Measurements from ENCODE around the gene ATP2B2. TPM values are rescaled to one million over a fixed set of nuclear protein-coding genes. Genes with fewer than 3 reads are reported as not detected.

ATP2B2 gene
- polyA plus RNA-seq, 2 of the 4 experiments (the other 2 are of a cell fraction) = 0.03 to 0.04 TPM

GRCh38 chr3:10286133-10286524, 219.3 kb downstream of the ATP2B2 start:
- POLR2A ChIA-PET = no interaction called here
- Histone ChIP-seq H3K4me2 (no peak overlapping the region), H3K4me1 (no peaks in the 10 kb centered on the region), H3K9me3 (no peaks in the 10 kb centered on the region), H3K27ac (no peak overlapping the region), H3K4me3 (no peak overlapping the region)
- DNase-seq (ENCODE audit: low read depth in 1 of 2, low spot score in 1 of 2) = no peak
- CTCF ChIA-PET = interaction anchor here (0.8 to 2.7 kb wide), 22 partner anchors 10 to 459 kb away, joined by 3 to 25 read pairs (median 5); partner anchors contain the start of genes BRK1 and CRELD1
- TF ChIP-seq, protein P1, sequence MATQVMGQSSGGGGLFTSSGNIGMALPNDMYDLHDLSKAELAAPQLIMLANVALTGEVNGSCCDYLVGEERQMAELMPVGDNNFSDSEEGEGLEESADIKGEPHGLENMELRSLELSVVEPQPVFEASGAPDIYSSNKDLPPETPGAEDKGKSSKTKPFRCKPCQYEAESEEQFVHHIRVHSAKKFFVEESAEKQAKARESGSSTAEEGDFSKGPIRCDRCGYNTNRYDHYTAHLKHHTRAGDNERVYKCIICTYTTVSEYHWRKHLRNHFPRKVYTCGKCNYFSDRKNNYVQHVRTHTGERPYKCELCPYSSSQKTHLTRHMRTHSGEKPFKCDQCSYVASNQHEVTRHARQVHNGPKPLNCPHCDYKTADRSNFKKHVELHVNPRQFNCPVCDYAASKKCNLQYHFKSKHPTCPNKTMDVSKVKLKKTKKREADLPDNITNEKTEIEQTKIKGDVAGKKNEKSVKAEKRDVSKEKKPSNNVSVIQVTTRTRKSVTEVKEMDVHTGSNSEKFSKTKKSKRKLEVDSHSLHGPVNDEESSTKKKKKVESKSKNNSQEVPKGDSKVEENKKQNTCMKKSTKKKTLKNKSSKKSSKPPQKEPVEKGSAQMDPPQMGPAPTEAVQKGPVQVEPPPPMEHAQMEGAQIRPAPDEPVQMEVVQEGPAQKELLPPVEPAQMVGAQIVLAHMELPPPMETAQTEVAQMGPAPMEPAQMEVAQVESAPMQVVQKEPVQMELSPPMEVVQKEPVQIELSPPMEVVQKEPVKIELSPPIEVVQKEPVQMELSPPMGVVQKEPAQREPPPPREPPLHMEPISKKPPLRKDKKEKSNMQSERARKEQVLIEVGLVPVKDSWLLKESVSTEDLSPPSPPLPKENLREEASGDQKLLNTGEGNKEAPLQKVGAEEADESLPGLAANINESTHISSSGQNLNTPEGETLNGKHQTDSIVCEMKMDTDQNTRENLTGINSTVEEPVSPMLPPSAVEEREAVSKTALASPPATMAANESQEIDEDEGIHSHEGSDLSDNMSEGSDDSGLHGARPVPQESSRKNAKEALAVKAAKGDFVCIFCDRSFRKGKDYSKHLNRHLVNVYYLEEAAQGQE (IDR thresholded peaks at IDR 0.05) = no peak
- 90% methylated on average over 5 of the region's 5 CpGs for WGBS (ENCODE audit: missing lambda C conversion rate)
- no peak for ATAC-seq
- no peak for FAIRE-seq

DNA sequence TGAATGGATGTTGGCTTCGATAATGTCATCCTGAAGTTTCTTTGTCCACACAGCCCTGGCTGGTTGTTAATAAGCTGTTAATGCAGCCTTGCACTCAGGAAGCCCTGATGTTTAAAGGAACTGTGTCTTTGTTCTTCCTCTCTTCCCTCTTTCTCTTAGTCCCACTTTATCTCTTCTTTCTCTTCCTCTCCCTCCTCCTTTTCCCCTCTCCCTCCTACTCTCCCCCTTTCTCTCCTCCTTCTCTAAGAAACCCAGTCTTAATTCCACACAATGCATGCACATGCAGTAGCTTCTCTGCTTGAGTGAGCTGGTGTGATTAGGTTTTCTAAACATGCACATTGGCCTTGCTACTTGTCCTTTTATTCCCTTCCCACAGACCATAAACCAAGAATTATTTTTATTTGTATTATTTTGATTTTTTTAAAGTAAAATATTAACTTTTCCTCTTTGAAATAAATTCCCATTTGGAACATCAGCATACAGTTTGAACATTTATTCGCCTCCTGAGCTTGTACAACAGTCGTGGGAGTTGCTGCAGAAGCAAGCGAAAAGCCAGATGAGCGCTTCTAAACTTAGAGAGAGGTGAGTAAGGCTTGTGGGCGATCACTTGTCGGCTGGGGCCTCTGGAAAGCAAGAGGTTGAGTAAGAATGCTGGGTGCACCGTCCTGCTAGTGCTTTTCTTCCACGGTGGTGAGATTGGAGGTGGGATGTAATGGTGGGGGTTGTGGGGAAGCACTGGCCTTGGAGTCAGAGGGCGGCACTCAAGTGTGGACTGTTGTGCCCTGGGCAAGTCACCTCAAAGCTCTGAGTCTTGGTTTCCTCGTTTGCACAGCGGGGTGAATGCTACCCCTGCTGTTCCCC, 219.9 kb downstream of the ATP2B2 start:
- FAIRE-seq = no peak
- H3K4me3 ChIP-seq = no peak overlapping the region
- no peak overlapping the region for H3K4me2 ChIP-seq
- ChIA-PET POLR2A (no interaction called here), CTCF (interaction anchor here (0.9 to 2.7 kb wide), 16 partner anchors 8 to 459 kb away, joined by 3 to 25 read pairs (median 6); partner anchors contain the start of genes BRK1 and CRELD1)
- H3K9me3 ChIP-seq = no peaks in the 10 kb centered on the region
- WGBS (ENCODE audit: missing lambda C conversion rate) = 91% methylated on average over 12 of the region's 12 CpGs
- H3K27ac ChIP-seq = no peak overlapping the region
- no peak for ATAC-seq
- no peak for DNase-seq (ENCODE audit: low read depth in 1 of 2, low spot score in 1 of 2)
- H3K4me1 ChIP-seq = no peaks in the 10 kb centered on the region
- TF ChIP-seq ZFP36 (IDR thresholded peaks at IDR 0.05; ENCODE audit: borderline replicate concordance, partially characterized antibody) = no peak
- no peak for TF ChIP-seq BCL3 (IDR thresholded peaks at IDR 0.05)
- no peak for TF ChIP-seq JUNB (IDR thresholded peaks at IDR 0.05)
- no peak for TF ChIP-seq RFX5 (IDR thresholded peaks at IDR 0.05)
- TF ChIP-seq EP300 (IDR thresholded peaks at IDR 0.05) = no peak
- TF ChIP-seq CBX2 (IDR thresholded peaks at IDR 0.05; ENCODE audit: borderline replicate concordance, low read depth) = no peak
- TF ChIP-seq, protein P2, sequence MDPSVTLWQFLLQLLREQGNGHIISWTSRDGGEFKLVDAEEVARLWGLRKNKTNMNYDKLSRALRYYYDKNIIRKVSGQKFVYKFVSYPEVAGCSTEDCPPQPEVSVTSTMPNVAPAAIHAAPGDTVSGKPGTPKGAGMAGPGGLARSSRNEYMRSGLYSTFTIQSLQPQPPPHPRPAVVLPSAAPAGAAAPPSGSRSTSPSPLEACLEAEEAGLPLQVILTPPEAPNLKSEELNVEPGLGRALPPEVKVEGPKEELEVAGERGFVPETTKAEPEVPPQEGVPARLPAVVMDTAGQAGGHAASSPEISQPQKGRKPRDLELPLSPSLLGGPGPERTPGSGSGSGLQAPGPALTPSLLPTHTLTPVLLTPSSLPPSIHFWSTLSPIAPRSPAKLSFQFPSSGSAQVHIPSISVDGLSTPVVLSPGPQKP (IDR thresholded peaks at IDR 0.05; ENCODE audit: low read depth, low read length) = no peak
- no peak for TF ChIP-seq PHF8 (IDR thresholded peaks at IDR 0.05; ENCODE audit: borderline replicate concordance, low read depth)
- no peak for TF ChIP-seq ZC3H11A (IDR thresholded peaks at IDR 0.05)
- TF ChIP-seq HOXB13 (CRISPR knock-in tag; IDR thresholded peaks at IDR 0.05; ENCODE audit: low read depth) = no peak
- no peak for TF ChIP-seq ZNF302 (CRISPR knock-in tag; IDR thresholded peaks at IDR 0.05)
- no peak for TF ChIP-seq KDM5A (IDR thresholded peaks at IDR 0.05)
- no peak for TF ChIP-seq TFCP2L1 (CRISPR knock-in tag; IDR thresholded peaks at IDR 0.05)
- TF ChIP-seq CHD2 (IDR thresholded peaks at IDR 0.05; ENCODE audit: low read length, partially characterized antibody) = no peak
- TF ChIP-seq POLR2A (IDR thresholded peaks at IDR 0.05; ENCODE audit: low read length) = no peak
- TF ChIP-seq, protein P3, sequence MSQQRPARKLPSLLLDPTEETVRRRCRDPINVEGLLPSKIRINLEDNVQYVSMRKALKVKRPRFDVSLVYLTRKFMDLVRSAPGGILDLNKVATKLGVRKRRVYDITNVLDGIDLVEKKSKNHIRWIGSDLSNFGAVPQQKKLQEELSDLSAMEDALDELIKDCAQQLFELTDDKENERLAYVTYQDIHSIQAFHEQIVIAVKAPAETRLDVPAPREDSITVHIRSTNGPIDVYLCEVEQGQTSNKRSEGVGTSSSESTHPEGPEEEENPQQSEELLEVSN (IDR thresholded peaks at IDR 0.05; ENCODE audit: borderline replicate concordance, low read depth) = no peak
- no peak for TF ChIP-seq NR3C1 (IDR thresholded peaks at IDR 0.05)
- no peak for TF ChIP-seq KDM1A (IDR thresholded peaks at IDR 0.05; ENCODE audit: low read depth)
- no peak for TF ChIP-seq MAFK (IDR thresholded peaks at IDR 0.05; ENCODE audit: partially characterized antibody)
